Measurements from ENCODE around the gene PGAP1.

PGAP1 gene

DNA sequence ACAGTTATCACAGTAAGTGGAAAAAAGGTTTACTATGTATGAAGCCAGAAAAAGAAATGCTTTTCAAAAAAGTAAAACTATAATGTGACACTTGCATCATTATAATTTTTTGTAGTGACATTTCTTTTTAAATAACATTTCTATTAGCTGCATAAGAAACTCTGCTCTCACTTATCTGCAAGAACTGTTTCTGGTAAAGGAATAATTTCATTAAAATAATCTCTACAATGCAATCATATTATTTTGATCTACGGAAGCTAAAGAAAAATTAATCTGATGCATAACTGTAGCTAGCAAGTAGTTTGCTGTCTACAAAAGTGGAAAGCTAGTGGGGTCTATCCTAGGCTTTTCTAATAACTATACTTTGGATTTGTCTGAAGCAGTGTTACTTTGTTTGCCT lies 50.1 kb downstream of the PGAP1 start:
- no peak for DNase-seq

DNA sequence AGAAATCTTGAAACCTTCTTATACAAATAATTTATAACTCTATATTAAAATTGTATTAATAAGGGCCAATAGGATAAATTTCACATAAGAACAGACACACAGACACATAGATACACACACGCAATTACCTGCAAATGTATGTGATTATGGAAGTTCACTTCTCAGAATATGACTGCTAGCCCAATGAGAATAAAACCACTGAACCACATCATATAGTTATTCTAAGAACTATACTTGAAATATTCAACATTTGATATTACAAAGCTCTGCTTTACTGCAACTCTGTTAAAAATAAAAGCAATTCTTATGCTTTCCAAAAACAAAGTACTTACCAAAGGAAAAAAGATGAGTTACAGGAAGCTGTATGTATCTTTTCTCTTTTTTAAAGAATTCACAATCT lies 51.1 kb downstream of the PGAP1 start:
- DNase-seq, result no peak

DNA sequence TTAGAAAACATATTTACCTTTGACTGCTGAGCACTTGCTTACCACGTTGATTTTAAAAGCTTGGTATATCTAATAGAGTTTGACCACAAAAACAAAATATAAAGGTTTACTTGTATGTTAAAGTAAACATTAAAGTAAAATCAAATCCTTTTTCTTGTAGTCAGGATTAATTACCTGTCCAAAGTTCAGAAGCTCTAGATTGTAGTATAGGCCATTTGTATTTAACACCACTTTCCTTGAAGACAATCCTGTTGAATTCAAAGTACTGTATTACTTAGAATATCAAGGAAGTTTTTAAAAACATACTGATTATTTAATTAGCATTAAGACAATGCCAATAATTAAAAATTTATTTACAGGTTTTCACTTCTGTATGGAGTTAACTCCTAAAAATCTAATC lies 53.0 kb downstream of the PGAP1 start:
- no peak for DNase-seq

DNA sequence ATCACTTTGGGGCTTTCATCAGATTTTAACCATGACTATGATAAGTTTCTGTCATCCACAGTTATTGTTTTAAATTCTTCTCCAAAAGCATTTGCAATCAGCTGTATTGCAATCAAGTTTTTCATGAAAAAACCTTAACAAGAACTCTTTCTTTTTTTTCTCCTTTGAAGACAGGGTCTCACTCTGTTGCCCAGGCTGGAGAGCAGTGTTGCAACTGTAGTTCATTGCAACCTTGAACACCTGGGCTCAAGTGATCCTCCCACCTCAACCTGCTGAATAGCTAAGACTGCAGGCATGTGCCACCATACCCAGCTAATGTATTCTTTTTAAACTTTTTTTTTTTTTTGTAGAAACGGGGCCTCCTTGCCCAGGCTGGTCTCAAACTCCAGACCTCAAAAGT lies 71.9 kb downstream of the PGAP1 start:
- DNase-seq, result no peak

DNA sequence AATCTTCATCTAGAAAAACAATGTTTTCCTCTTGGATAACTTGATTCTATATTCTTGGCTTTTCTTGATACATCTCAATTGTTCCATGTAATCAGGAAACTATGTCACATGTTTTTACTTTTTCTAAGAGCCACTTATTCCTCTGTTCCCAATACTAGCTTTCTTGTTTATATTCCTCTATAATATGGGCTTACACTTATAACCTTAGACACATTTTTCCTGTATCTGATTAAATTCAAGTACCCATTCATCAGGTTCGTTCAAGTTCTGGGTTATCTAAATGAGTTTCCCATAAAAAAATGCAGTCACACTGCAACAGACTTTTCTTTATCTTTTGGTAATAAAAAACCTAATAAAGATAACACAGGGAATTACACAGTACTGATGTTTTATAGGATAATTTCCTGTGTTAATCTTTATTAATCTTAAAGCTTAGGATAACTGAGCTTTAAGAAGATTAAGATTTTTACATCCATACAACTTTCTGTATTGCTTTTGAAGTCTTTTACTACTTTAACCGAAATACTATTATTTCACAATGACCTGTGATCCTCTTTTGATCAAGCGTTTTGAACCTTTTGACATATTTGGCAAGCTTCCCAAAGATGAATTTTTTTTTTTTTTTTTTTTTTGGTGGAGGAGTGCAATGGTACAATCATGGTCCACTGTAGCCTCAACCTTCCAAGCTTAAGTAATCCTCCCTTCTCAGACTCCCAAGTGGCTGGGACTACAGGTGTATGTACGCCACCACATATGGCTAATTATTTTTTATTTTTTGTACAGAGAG lies 73.0 kb downstream of the PGAP1 start:
- no peak for DNase-seq

DNA sequence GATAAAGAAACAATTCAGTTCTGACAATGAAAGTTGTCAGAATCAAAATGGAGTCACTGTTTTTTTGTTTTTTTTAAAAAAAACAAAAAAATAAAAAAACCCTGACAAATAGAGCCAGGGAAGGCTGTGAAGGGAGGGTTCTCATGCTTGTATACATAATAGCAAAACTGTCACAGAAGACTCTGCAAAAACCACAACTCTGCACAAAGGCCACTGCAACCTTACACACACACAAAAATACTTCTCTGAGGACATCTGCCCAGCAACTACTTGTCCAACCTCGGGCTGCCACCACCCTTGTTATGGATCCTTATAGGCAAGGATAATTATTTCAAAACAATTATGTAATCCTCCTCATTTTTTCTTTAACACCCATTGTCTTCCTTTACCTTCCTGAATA lies 75.4 kb downstream of the PGAP1 start:
- no peak for DNase-seq

DNA sequence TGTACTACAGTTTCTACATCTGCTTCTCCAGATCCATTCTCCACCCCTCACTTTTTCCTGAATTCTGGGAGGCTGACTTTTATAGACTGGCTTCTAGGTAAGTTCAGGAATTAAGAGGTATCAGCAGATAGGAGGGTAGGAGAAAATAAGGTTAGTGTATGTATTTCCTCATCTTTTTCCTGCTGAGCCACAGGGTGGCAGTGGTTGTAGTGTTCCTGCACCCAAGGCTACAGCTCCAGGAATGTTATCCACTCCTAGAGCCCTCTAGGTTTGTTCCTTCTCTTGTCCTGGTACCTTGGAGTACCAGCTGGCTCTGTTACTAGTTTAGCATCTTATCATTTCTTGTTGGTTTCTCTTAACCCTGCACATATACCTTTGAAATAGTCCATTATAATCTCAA lies 76.6 kb downstream of the PGAP1 start:
- DNase-seq, result peak; percentile 4

DNA sequence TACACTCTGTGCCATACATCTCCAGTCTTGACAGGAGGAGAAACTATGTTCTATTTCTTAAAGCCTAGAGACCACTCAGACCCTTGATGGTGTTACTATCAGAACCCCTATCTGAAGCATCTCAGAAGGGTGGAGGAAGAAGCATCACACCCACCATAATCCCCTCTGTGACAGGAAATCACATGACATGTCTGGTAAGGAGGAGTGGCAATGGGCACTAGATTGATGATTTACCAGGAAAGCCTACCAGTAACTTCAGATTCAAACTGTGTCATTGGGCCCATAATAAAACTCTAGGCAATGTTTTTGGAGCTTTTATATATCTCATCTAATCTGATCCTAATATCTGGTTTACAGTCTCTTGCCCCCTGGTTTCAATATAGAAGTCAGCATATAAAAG lies 80.2 kb downstream of the PGAP1 start:
- DNase-seq, result no peak

DNA sequence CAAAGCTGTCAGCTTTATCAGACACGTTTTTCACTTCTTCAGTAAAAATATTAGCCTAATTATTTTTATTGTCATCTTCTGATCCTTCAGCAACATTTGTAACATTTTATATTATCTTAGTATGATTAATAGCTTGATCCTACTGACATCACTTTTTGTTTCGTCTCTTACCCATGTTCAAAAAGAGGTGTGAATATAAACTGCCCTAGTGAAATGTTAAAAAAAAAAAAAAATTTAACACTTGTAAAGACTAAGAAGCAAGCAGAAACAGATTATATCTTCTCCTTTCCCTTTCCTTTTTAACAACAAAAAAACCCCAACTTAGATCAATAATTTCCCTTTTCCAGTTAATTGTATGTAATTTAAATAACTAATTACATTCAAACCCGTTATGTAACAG lies 81.1 kb downstream of the PGAP1 start:
- DNase-seq, result no peak

DNA sequence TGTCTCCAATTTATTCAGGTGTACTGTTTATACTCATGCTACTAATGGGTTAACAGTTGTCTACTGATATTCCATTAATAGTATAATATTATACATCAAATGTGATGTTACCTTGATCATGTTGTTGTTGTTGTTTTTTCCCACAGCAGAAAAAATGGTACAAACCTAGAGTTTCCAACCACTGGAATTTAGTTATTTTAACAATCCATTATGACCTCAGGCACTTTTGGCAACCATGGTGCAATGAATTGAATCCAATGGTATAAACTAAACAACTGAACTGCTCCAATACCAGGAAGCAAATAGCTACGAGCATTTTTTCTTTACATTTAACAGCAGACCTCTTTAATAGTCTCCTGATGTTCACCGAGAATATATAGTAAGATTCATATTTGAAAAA lies 86.3 kb downstream of the PGAP1 start:
- no peak for DNase-seq

DNA sequence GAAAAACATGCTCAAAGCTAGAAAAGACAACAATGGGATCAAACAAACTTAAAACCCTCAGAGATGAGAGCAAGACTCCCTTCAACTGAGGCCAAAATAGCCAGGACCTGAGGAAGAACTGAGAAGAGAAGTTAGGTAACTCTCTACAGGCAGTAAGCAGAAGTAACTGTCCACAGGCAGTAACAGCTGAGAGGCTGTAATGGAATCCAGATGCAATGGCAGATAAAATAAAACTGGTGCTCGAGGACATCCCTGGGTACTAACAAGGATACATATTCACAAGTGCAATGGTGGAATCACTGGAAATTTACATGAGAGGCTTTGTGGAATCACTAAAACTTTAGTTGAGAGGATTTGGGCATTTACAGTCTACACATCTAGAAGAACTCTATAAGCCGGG lies 86.9 kb downstream of the PGAP1 start:
- DNase-seq, result no peak

DNA sequence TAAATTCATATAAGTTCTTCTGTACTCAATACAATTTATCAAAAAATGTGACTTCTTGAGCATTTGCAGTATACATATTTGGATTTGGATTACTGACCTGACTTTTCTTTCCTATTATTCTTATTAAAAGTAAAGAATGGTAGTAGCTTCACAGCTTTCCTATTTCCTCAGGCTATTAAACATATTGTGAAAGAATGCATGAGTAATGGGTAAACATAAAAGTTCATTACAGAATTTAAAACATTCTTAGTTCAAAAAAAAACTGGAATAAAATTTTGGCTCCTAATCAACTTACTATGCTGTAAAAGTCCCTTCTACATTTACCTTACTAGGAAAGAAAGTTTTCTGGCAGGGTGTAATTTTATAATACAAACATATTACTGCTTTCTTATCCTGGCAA lies 90.1 kb downstream of the PGAP1 start:
- no peak for DNase-seq

DNA sequence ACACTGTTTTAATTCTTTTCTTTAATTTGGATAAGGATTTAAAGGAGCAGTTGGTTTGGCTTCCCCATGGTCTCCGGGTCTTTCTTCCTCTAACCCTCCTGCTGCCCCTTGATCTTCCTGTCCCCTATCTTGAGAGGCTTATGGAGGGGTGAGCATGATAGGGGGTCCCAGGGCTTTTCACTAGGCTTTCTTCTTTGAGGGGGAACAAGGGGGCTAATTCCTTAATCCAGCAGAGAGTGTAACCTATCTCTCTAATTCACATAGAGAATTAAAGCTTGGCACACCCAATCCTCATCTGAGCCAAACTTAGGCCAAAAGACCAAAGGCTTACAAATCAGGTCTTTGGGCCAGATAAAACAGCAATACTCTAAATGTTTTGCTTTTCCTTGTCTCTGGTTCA lies 95.8 kb downstream of the PGAP1 start:
- DNase-seq, result no peak

DNA sequence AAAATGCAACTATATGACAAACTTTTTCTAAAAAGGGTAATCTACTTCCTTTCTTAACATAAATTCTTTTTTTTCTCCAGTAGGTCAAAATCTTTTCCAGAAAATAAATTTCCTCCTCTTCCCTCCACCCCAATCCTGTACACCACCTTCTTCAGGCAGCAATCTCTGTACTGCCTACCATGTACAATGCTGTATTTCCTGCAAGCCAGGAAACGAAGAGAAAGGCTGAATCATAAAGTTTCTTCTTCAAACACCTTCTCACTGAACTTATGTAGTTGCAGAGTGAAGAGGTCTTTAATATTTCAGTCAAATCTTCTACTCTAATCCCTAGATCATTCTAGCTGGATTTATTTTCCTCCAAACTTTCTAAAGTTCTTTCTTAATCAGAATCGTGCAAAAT lies 99.2 kb downstream of the PGAP1 start:
- DNase-seq, result no peak

DNA sequence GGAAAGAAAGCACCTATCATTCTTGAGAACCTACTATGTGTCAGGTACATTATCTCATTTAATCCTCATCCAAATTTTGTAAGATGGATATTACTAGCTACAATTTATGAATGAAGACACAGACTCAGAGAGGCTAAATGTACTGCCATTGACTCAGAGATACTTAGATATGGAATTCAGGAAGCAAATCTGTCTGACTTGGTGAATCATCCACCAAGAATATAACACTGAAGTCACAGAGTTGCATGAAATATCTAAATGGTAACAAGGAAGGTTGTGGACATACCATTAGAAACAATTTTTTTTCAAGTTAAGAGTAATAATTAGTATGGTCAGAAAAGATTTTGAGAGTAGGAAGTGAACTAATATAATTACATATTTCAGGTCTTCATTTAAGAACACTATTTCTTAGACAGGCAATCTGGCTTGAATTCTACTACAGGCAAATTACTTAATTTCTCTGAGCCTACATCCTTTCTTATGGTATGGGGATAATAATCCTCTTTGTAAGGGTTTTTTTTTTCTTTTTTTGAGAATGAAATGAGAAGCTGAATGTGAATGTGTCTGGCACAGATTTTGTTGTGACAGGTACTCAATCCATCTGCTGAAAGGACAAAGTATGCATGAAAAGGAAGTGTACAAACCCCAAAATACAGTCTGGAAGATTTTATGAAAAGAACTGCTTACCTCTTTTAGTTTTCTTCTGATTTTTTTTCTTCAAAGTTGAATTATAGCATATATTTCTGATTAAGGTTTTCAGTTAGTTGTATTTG lies 102.6 kb downstream of the PGAP1 start:
- DNase-seq, result no peak

DNA sequence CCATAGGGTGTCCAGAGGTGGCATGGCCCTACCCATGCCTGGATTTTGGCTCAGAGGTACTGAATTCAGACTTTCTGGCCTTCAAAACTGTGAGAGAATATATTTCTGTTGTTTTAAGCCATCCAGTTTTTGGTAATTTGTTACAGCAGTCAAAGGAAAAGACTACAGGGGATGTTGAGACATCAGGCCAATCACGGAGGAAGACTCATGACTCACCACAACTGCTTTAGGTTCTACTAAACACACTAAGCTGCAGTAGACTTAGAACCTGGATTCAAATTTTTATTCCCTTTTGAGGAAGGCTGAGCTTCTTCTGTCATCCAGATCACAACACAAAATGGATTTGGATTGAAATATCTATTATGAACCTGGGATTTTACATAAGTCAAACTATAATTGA lies 105.3 kb downstream of the PGAP1 start:
- no peak for DNase-seq

DNA sequence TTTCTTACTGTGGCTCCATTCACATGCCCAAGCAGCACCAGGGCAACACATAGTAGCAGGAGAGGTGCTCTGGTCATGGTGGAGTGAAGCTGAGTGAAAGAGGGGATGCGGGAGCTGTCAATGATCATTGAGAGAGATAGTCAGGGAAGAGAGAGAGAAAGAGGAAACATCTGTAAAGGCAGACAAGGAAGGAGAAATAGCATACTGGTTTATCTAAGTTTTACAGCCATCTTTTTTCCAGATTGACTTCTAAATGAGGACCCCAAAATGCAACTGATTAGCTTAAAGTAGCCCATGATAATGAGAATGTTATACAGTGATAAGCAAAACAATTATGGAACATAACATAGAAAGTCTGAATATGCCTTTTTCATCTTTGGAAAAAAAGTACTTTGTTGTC lies 117.2 kb downstream of the PGAP1 start, which contains the start of gene C2orf66:
Gene C2orf66 (minus strand): TSS at position 96 of the 400 bp plus-strand sequence. CDS start 19 bp downstream, at position 77.
- no peak for DNase-seq

DNA sequence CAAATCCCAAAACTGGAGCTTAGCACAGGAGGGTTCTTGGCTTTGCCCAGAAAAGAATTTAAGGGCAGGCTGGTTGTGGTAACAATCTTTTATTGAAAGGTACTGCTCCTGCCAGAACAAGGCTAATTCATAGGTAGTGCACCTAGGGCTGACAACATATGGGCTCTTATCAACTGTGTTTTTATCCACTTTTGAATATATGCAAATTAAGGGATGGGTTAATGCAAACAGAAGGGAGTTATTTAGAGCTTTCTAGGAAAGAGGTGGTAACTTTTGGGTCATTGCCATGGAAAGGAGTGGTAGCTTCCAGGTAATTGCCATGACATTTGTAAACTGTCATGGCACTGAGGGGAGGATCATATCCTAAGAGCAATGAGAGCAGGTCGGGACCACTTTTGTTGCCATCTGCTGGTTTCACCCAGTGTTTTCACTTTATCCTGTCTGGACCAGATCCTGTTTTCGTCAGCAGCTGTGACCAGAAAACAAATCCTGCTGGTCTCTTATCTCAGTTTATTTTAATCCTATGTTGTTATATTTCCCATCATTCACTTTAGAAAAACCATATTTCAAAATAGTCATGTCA lies 118.3 kb downstream of the PGAP1 start:
- DNase-seq, result no peak

DNA sequence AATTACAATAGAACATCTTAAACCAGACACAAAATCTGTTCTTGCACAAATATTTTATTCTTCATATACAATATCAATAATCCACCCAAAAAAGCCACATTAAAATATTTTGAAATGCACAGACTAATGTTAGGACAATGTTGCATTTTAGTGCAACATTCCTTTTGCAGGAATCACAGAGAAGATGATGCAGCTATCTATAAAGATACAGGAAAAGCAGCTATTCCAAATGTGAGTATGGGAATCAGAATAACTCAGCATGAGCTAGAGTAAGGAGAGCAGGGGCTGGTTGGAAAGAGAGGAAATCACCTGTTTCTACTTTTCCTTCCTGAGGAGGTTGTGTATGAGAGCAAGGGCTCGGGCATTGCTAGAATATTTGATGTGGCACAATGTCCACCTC lies 122.1 kb downstream of the PGAP1 start:
- no peak for DNase-seq

DNA sequence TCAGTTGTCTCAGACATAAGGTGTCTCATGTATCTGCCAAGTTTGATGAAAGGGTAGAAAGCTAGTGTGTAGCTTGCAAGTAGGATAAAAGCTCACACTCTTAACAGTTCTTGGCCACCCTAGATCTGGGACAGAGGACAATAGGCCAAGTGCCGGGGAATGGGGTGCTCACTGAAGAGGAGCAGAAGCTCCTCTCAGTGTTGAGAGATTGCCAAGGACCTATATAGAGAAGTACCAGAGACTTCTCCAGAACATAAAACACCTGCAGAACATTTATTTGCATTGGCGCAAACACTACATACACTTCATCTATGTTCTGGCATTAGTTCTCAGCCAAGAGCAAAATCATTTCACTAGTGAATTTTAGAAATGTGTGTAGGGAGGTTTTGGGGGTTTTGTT lies 124.1 kb downstream of the PGAP1 start:
- DNase-seq, result no peak

DNA sequence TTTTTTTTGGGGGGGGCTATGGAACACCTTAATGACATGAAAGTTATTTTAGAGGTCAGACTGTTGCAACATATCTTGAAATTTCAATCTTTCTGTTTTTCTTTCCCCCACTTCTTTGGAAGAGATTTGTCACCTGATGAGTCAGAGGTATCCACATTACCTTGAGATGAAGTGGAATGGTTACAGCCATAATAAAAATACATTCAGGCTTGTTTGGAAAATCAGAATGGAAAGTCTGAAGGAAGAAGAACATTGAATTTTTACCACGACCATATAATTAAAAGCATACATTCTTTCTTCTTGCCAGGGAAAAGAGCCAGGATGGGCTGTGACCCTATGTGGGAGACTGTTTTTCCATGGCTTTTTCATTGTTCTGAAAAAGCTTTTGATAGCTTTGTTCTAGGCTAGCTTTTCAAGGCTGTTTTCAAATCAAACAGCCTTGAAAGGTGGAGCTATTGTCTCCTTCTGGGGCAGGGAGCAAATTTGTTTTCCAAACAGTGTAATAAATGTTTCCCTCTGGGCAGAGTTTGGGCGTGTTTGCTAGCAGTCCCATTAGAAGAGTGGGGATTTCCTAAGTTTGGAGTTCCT lies 124.7 kb downstream of the PGAP1 start:
- no peak for DNase-seq

DNA sequence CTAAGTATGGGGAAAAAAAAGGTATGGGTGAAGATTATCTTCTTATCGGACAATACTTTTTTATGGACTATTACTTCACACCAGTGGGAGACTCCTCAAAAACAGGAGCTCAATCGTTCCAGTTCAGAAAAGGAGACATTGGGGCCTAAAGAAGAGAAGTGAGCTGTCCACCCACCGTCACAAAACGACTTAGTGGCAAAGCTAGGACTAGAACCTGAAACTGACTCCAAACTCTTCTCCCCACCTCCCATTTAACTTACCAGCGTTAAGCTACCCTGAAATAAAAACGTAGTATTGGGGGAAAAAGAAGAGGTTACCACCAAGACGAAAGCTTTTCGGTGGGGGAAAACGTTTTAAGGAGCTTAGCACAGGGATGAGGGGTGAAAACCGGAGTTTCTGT lies 127.5 kb downstream of the PGAP1 start:
- DNase-seq, result no peak

DNA sequence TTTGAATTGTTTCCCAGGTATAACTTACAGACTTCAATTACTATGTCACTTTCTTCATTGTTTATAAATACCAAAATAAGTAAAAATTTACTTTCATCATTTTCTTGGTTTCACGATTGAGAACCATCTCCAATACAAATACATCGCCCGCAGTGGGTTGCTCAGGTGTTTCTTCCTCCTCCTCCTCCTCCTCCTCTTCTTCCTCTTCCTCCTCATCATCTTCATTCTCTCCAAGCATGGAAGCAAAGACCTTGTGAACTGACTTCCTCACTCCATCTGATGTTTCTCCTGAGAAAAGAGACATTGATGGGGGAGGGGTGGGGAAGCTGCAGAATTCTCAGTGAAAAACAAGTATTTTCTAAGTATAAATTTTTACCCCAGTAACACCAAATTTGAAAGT lies 133.6 kb downstream of the PGAP1 start:
- no peak for DNase-seq

Measured in CD4-positive, alpha-beta T cell treated with Interleukin-17A for 4 hours (primary cell).